CD4-positive, alpha-beta T cell treated with Interleukin-6 at 100 ng/mL for 8 hours (primary cell): Measurements from ENCODE around the gene FALEC.
"Not testable (repeated sequence)": the region's sequence is repeated elsewhere in the genome, so short reads cannot be mapped to it uniquely, and the experiment has no call there.

Experiments
- DNase-seq: peaks from one replicate; pipeline ENCODE4 v3.0.0-alpha.2; 2020; ENCODE audit warnings: mixed read lengths, low spot score

Gene FALEC

DNA sequence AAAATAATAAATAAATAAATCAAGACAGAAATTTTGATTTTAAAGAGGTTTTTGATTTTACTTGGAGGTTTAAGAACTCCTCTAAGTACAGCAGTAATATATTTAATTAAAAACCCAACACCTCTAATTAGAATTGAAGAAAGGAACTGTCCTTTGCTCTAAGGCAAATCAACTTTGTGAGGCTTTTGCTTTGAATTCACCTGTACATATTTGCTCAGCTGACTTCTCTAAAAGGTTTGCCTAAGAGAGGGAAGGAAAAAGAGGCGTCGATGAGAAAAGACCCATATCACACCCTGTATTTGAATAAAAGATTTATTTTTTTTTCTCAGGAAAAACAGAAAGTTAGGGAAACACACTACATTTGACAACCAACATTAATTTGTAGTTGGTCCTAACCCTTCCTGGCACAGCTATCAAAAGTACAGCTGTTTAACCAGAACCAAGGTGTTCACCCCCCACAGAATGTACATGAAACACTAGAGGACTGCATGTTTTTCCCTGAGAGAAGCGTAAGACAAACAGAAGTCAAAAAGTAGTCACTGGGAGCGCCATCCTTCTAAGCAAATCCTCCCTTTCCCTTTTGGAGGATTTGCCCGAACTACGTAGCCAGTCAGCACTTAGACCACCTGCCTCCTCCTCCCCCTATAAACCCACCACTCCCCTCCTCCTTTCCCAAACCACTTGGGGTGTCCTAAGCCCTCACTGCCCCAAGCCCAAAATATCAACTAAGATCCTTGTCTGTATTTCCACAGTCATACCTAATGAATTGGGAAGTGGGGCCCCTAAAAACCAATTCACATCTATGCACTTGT, 58.9 kb downstream of the FALEC start:
- DNase-seq = no peak

DNA sequence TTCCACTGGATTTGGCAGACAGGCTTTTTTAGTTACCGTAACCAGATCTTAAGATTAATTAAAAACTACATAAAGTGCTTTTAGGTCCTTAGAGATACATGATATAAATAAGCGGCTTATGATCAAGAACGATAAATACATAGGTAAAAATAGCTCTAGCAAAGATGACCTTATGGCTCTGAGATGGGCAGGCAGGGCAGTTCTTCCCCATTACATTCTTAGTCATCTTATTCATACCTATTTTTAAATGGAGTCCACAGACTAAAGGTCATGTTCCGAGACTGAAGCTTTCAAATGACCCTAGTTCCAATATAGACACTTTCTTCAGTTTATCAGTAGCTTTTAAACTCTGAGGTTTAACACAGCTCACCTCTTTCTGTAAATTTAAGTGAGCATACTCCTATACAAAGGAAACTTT, 59.5 kb downstream of the FALEC start:
- no peak for DNase-seq

DNA sequence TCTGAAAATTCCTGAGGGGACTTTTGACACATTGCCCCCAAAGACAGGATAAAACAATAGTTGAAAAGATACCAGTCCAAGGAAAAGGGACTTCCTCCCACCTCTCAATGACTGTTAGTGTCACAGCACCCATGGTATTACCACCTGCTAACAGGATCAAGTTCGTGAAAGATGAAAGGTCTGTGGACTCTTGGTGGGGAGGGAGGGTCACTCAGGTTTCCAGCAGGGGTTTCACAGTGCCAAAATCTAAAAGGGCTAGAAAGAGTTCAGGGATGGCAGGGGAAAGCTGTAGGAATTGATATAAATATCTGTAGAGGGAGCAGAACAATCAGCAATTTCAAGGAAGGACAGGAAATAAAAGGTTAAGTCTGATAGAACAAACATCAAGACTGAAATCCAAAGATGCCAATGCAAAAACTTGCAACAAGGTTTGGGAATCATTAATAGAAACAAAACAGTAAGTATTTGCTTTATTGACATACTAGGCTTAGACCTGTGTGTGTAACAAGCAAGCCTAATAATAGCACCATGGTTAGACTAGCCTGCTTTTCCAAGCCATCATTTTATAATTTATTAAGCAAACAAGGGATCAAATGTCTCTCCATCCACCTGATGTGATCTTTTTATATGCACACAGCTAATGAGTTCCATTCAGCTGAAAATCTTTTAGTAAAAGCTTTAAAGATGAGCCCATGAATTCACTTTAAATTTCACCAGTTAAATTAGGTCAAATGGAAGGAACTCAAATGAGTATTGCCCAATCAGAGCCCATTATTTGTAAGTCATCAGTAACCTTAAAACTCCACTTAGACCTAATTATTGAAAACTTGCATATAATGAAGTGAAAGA, 60.2 kb downstream of the FALEC start:
- no peak for DNase-seq

DNA sequence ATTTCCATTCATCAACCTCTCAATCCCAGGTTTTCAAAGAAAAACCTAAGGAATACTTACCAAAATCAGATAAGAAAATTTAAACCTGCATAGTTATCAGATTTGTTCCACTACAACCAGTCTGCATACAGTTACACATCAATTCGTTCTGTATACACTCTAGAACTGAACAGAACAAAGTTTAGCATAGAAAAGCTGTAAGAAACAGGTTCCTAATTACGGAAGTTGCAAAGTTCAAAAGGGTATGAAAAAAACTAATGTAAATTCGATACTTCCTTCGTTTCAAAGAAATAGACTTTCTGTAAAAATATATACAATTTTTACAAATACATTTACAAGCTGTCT, 60.8 kb downstream of the FALEC start:
- no peak for DNase-seq

DNA sequence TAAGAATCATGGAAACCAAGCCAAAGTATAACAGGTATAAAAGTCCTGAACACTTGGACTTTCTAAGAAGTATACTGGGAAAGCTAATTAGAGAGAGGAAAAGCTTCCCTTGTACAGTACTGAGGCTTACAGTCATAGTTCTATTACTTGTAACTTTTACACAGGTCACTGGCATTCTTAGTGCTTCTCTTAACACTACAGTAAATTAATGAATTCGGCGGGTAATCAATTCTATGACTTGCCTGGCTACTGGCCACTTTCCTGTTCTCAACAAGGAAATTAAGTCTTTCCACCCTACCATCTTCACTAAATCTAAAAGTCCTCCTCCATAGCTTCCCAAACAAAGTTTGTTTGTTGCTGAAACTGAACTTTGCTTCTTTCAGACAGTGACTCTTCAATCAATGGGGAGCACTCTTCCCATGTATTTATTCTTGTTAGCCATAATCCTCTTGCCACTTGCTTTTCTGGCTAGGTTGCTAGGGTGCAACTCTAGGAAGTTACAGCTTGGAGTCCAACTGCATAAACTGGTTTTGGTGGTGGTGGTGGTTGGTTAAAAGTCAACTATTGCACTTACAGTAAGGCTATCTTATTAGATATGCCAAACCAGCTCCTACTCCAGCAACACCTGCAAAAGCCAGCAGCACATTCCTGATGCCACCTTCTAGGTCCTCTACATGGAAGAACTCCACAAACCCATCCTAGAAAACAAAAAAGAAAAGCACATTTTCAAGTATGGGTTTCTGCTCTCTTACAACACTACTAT, 61.4 kb downstream of the FALEC start:
- DNase-seq = no peak

DNA sequence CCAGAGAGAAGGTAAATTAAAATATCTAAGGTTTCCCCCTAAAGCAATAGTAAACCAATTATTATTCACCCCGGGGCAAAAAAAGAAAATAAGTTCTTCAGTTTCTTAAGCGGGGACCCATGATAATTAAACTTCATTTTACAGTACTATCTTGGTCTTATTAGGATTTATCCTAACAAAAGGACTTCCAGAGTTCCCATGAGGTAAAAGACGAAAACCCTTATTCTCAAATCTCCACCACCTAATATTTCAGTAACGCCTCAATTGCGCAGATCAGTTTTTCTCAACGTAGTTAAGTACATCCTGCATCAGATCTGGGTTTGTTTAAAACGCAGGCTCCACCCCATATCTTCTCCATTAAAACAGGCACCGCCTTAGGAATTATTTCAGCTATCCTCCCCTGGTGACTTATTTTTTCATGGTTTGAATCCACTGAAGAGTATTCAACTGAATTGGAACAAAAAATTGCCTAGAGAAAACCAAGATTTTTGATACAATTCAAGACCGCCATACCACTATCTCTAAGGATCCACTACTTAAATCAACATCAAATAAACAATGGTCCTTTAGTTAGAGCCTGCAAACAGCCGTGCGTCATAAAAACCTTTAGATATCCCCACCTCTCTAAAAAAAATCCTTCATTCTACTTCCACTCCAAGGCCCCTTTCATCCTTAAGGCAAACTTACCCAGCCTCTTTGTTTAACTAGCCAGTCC, 62.2 kb downstream of the FALEC start:
- DNase-seq = peak; percentile 56

DNA sequence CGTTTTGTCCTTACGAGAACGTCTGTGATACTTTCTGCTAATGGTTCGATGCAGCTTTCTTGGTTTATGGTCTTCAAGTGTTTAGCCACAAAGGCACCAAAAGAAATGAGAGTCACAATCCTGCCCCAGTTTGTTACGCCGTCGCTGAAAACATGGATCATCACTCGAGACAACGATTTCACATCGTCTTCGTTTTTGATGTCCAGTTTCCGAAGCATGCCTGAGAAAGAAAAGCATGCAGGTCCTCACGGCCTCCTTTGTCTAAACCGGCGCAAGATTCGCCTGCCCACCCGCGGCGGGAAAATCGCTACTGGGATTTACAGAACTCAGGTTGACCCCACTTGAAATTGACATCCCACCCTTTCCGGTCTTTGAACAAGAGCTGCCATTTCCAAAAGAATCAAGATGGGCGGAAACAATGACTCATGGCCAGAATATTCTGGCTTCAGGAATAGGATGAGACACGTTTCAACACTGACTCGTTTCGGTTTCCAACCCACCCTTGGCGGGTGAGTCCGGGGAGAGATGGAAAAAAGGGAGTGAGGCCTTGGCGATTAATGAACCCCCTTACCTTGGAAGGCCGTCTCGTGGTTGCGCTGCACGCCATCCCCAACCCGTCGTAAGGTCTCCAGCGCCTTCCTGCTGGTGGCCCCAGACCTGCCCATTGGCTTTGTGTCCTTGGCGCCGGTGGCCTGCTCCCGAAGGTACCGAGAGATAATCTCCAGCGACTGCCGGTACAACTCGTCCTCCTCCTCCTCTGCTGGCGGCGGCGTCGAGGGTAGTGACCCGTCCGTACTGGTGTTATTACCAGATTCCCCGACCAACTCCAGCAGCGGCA, 62.9 kb downstream of the FALEC start:
- DNase-seq = no peak

DNA sequence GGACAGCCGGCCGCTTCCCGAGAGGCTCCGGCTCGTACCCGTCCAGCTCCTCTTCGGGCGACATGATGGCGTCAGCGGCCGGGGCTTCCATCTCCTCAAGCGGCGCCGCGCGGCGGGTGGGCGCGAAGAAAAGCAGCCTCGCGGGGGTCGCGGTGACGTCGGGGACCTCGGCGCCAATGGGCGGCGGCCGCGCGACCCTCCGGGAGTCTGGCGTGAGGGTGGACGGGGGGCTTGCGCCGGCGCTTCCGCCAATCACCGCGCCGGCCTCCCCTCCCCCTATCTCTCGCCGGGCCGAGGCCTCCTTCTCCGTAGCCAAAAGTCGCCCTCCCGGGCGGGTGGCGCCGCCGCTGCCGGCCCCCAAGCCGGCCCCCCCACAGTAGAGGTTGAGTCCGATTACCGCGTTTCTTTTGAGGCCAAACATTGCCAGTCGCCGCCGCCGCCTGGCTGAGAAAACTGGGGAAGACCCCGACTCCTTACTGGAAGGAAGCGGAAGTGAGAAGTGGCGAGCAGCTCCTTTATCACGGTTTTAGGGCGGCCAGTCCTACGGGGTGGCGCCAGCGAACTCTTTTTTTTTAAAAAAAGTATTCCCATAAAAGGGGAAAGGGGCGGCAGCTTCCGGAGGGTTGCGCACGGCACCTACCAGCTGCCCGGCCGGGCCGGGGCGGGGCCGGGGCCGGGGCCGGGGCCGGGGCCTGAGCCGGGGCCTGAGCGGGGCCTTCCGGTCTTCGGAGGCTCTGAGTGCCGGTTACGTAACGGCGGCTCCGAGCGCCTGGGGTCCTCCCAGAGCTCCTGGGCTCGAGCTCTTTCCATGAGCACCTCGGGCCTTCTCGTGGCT, 63.8 kb downstream of the FALEC start, which contains the start of gene MCL1:
Gene MCL1, minus strand, starts transcription at position 501 of the 835 bp plus-strand sequence. Its CDS starts 80 bp downstream, at position 421.
- DNase-seq = peak; percentile 88

DNA sequence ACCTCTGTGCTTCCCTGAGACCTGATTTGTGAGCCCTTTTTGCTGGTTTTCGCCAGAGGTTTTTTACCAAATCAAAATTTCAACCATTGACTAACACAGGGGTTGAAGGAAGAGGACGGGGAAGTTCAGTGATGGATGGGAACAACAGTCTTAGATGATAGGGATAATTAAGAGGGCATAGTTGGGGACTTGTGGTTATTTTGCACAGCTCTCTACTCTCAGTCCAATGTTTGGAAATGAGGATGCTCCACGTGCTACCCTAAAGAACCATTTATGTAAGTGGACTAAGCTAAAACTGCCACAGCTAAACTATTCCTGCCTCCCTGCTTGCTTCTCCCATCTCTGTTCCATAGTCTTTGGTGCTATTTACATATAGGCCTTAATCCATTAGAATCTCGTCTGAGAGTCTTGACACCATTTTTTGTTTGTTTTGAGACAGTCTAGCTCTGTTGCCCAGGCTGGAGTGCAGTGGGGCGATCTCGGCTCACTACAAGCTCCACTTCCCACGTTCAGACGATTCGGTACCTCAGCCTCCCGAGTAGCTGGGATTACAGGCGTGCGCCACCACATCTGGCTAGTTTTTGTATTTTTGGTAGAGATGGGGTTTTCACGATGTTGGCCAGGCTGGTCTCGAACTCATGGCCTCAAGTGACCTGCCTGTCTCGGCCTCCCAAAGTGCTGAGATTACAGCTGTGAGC, 64.5 kb downstream of the FALEC start:
- DNase-seq = no peak

DNA sequence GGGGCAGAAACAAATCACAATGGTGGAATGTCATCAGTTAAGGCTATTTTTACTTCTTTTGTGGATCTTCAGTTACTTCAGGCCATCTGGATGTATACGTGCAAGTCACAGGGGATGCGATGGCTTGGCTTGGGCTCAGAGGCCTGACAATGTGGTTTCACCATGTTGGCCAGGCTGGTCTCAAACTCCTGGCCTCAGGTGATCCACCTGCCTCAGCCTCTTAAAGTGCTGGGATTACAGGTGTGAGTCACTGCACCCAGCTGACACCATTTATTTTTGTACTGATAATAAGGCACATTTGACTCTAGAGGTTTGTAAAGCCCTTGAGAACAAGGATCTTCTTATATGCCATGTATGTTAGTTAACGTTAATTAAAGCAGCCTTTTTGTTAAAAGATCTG, 65.4 kb downstream of the FALEC start:
- DNase-seq = not testable (repeated sequence)

DNA sequence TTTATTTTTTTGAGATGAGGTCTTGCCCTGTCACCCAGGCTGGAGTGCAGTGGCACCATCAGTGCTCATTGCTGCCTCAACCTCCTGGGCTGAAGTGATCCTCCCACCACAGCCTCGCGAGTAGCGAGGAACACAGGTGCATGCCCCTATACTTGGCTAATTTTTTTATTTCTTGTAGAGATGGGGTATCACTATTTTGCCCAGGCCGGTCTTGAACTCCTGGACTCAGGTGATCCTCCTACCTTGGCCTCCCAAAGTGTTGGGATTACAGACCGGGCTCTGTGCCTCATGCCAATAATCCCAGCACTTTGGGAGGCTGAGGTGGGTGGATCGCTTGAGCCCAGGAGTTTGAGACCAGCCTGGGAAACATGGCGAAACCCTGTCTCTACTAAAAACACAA, 65.9 kb downstream of the FALEC start:
- DNase-seq = not testable (repeated sequence)

DNA sequence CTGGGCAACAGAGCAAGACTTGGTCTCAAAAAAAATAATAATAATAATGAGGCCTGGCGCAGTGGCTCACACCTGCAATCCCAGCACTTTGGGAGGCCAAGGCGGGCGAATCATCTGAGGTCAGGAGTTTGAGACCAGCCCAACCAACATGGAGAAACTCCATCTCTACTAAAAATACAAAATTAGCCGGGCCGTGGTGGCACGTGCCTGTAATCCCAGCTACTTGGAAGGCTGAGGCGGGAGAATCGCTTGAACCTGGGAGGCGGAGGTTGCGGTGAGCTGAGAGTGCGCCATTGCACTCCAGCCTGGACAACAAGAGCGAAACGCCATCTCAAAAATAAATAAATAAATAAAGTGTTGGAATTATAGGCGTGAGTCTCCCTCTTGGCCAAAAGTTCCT, 66.4 kb downstream of the FALEC start:
- not testable (repeated sequence) for DNase-seq

DNA sequence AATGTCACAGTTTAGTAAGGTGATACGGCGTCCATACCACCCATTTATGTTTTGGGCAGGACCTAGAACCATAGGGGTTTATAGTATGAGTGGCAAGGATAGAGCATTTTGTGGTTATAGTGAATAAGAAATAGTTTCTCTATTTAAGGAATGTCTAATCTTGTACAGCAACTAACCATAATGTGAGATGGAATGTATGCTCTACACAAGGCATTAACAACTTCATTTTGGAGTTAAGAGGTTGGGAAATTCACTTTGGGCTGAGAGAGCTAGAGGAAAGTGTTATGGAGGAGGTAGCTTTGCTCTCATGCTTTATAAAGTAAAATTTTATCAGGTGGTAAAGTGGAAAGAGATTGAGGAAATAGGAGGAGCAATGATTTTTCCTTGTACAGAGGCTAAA, 66.8 kb downstream of the FALEC start:
- no peak for DNase-seq
